Endothelial cell (in vitro differentiated cells): ENCODE data around the gene AGO4. TPM values are rescaled to one million over a fixed set of nuclear protein-coding genes. Genes with fewer than 3 reads are reported as not detected.

Source experiments
- DNase-seq: peaks from one replicate; pipeline ENCODE4 v3.0.0; 2021; ENCODE audit warnings: low spot score
- H3K27ac Mint-ChIP-seq: one replicate; pipeline ENCODE4 v1.8.0; 2021; ENCODE audit warnings: mixed read lengths, inconsistent platforms; ENCODE audit not compliant: unreplicated experiment
- H3K27me3 Mint-ChIP-seq: one replicate; pipeline ENCODE4 v1.8.0; 2021; ENCODE audit warnings: mild to moderate bottlenecking, moderate library complexity, mixed read lengths, inconsistent platforms; ENCODE audit not compliant: unreplicated experiment
- H3K36me3 Mint-ChIP-seq: one replicate; pipeline ENCODE4 v1.8.0; 2021; ENCODE audit warnings: mild to moderate bottlenecking, low read depth, mixed read lengths, inconsistent platforms; ENCODE audit not compliant: unreplicated experiment
- H3K4me1 Mint-ChIP-seq: one replicate; pipeline ENCODE4 v1.8.0; 2021; ENCODE audit warnings: mild to moderate bottlenecking, mixed read lengths, inconsistent platforms; ENCODE audit not compliant: unreplicated experiment
- H3K4me3 Mint-ChIP-seq: one replicate; pipeline ENCODE4 v1.8.0; 2021; ENCODE audit warnings: mild to moderate bottlenecking, mixed read lengths, inconsistent platforms; ENCODE audit not compliant: unreplicated experiment
- H3K9me3 Mint-ChIP-seq: one replicate; pipeline ENCODE4 v1.8.0; 2021; ENCODE audit warnings: mixed read lengths, inconsistent platforms; ENCODE audit not compliant: unreplicated experiment
- CTCF ChIP-seq: fragments of 200-600 bp; sonication (generic); IDR thresholded peaks from one replicate; pipeline ENCODE4 v1.5.0; 2021; ENCODE audit warnings: antibody characterized with exemption; ENCODE audit not compliant: unreplicated experiment
- long read RNA-seq: library from polyadenylated mRNA; unstranded; transcript quantifications from one replicate; pipeline ENCODE4 v2.0.0, GENCODE V29; 2020; ENCODE audit not compliant: unreplicated experiment
- total RNA-seq: library from RNA; stranded (reverse); fragmentation: NEBNext Ultra II Directional; extraction: Animal tissue kit (Norgen Biotek cat#: 25700); gene quantifications from one replicate; pipeline ENCODE4 v1.2.1, GENCODE V29; 2021; ENCODE audit not compliant: unreplicated experiment

The AGO4 gene
- 26.6 TPM for total RNA-seq
- long read RNA-seq: 0 reads

GRCh38 chr1:35807614-35808449 is at the start of gene AGO4:
TSS of gene AGO4 (plus strand) at chr1:35808016. CDS start at chr1:35808417, 401 bp downstream.
- peak within 1 kb of the TSS; percentile 99 for H3K4me3 Mint-ChIP-seq
- TF ChIP-seq CTCF: no peak
- H3K4me1 Mint-ChIP-seq: peaks cover 22% of the 10 kb centered on the region
- no peaks in the 10 kb centered on the region for H3K36me3 Mint-ChIP-seq
- DNase-seq: peak; percentile 69
- H3K9me3 Mint-ChIP-seq: no peaks in the 10 kb centered on the region
- H3K27me3 Mint-ChIP-seq: peaks cover 12% of the 10 kb centered on the region
- peak within 1 kb of the TSS; percentile 94 for H3K27ac Mint-ChIP-seq

- peaks cover 2% of the 10 kb centered on the region for H3K27me3 Mint-ChIP-seq
- no peak overlapping the region for H3K27ac Mint-ChIP-seq
- DNase-seq: no peak
- no peak for TF ChIP-seq CTCF
- no peak overlapping the region for H3K4me3 Mint-ChIP-seq
- H3K36me3 Mint-ChIP-seq: peaks cover 4% of the 10 kb centered on the region
- no peaks in the 10 kb centered on the region for H3K9me3 Mint-ChIP-seq
- H3K4me1 Mint-ChIP-seq: no peaks in the 10 kb centered on the region
These were observed 45.7 kb upstream of the AGO4 start for GRCh38 chr1:35762141-35762540.

DNA sequence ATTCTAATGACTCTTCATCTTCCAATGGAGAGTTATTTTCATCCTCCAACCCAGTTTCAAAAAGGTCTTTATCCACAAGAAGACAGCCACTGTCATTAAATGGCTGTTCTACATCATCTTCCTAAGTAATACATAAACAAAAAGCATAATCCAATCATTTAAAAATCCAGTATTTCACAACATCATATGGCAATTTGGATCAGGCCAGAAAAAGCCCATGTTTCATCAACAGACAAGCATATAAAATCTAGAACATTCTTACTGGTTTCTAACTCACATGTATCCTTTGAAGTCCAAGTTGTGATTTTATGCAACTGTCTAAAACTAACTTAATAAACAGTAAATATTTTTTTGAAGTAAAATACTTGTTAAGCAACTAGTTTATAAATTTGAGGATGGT is 44.6 kb upstream of the AGO4 start:
- peaks cover 2% of the 10 kb centered on the region for H3K27me3 Mint-ChIP-seq
- no peak overlapping the region for H3K27ac Mint-ChIP-seq
- no peaks in the 10 kb centered on the region for H3K4me1 Mint-ChIP-seq
- H3K4me3 Mint-ChIP-seq: no peak overlapping the region
- no peak for TF ChIP-seq CTCF
- H3K36me3 Mint-ChIP-seq: no peaks in the 10 kb centered on the region
- H3K9me3 Mint-ChIP-seq: no peaks in the 10 kb centered on the region
- no peak for DNase-seq

DNA sequence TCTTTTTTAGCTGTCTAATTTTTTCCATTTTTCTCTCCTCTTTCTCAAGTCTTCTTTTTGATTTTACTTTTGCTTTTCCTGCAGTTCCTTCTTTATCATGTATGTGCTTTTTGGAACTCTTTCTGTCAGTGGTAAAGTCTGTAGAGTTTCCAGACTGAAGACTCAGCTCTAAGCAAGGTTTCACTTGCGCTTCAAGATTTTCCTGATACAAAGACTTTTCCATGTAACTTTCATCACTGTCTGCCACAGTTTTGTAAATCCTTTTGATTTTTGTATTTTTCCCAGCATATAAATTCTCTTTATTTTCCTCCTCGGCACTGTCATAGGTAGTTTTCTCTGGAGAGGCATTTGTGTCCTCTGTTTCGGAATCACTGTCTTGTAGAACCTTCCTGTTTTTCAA is 43.5 kb upstream of the AGO4 start:
- no peak for DNase-seq
- Mint-ChIP-seq H3K4me3 (no peak overlapping the region), H3K27ac (no peak overlapping the region), H3K36me3 (no peaks in the 10 kb centered on the region), H3K27me3 (peaks cover 2% of the 10 kb centered on the region), H3K4me1 (peaks cover 5% of the 10 kb centered on the region), H3K9me3 (no peaks in the 10 kb centered on the region)
- no peak for TF ChIP-seq CTCF
